ENCODE results near the gene EIPR1.

EIPR1 gene

DNA sequence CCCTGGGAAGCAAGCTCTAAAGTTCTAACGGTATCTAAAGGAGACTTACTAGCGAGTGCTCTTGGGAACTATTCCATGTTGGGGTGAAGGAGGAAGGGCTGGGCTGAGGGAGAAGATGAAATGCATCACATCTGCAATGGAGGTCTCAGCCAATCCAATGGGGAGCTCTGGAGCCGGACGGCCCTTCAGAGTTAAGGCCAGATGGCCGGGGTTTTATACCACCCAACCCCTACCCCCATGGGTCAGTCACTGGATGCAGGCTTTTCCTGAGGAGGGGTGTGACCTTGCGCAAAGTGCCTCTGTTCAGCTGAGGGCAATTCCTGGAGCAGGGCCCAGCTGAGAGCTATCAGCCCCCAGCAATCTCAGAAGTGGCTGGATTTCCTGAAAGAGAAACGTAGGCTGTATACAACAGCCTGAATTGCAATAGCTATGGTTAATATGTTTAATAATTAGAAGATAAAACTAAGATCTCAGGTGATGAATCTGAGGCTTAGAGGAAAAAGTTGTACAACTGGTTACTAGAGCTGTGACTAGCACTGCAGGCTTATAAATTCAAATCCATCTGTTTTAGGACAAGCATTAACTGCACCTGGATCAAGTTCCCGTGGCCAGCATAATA is 21.6 kb downstream of the EIPR1 start:
- no peak for DNase-seq

DNA sequence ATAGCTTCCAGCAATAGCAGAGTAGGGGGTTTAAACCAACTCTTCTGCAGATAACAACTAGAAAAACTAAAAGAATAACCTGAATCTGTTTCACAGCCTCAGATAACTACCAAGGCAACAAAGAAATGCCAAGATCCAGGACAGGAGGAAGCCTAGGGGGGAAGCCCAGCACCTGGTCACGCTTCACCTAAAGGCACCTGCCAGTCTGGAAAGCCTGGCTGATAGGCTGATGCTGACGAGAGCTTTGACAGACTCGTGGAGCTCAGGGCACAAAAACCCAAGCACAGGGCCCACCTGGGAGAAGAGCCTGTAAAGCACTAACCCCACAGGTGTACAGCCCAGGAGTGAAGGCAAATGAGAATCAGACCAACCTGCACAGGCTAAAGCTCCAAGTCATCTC is 22.6 kb downstream of the EIPR1 start:
- no peak for DNase-seq

DNA sequence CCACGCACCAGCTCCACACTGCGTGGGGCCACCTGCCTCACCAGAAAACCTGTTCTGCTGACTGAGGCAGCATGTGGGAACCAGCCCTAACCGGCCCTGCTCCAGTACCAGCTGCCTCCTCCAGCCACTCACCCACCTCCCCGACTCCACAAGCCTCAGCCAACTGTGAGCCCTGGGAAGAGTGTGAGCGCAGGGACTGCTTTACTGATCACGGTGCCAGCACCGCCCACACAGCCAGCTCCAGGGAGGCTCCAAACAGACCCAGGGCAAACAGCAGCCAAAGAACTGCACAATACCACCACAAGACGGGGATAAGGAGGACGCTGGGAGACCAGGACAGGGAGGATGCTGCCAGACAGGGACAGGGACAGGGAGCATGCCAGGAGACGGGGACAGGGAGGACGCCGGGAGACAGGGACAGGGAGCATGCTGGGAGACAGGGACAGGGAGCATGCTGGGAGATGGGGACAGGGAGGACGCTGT is 28.4 kb downstream of the EIPR1 start:
- no peak for DNase-seq

DNA sequence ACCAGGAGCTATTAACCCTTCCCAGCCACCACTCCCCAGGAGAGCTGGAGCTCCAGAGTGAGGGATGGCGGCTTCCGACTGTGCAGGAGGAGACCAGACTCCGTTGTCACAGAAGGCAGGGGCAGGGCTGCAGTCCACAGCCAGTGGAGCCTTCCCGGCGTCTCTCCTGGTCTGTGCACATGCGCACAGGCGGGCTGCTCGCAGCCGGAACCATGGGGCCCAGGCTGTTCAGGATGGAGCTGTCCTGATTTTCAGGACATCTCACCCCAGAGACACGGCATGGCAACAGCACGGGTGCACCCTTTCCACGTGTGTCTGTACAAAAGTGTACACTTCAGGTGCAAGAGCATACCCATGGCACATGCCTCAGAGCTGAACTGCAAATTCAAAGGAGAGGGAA is 28.9 kb downstream of the EIPR1 start:
- DNase-seq = no peak

DNA sequence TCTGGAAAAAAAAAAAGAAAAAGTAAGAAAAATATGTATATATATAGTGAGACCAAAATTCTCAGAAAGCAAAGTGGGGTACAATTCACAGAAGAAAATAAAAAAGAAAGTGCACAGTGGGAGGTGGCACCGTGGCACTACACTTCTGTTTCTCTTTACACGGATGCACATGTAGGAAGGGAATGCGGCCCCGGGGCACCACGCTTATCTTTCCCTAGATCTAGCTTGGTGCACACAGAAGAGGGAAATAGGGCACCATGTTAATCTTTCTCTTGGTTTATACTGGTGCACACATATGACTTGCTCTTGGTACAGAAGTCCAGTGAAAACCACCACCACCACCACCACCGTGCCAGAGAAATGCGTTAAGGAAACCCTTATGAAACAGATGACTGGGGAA is 32.0 kb downstream of the EIPR1 start:
- DNase-seq = no peak

DNA sequence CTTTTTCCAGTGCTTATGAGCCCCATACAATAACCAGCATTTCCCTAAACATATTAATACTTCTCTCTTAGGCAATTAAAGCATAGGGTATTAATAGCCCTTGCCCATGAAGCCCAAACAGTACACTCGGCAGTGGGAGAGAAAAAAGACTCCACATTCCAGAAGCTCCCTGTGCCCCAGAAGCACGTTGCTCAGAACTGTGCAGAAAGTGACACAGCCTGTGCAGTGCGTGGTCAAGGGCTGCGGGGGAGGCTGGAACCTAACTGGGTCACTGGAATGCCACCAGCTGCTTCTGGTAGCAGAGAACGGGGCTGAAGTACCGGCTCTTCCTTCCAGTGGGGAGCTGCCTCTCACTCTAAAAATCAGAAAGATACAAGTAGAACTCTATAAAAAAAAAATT is 32.7 kb downstream of the EIPR1 start:
- no peak for DNase-seq

DNA sequence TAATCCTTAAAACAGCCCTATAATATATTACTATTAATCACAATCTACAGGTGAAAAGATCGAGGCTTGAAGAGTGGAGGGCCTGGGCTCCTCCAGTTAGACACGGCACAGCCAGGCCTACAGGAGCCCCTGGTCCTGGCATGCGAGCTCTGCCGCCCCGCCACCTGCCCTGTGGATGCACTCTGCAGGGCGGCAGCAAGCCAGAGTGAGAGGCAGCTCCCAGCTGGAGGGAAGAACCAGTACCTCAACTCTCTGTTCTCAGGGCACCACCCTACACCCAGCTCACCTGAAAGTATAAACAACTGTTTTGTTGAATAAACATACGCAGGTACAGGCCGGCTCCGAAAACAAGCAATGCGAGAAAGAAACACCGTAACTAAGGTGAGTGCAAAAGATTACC is 34.6 kb downstream of the EIPR1 start:
- DNase-seq = no peak

DNA sequence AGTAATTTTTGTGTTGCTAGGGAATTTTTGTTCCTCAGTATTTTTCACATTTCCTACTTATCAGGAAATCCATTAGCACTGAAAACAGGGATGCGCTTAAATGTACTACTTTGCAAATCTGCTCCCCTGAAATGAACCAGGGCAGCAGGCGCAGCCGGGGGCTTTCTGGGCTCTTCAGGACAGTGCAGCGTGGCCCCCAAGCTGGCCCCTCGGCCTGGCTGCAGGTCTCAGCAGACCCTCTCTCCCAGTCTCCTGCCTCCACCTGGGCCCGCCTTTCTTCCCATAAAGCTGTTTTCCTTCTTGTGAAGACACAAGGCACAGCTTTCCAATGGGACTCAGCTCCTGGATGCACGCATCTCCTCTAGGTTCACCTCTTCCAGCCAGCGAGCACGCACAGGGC is 35.3 kb downstream of the EIPR1 start:
- no peak for DNase-seq

DNA sequence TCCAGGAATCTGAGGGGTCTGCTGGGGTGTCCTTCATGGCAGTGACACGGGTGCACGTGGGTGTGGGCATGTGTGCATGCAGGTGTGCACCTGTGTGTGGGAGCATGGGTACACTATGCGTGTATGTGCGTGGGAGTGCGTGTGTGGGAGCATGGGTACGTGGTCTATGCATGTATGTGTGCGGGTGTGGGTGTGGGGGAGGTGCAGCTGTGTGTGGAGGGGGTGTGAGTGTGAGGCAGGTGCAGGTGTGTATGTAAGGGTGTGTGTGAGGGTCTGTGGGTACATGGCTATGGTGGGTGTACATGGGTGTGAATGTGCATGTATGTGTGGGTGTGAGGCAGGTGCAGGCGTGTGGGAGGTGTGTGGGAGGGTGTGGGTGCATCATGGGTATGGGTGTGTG is 36.3 kb downstream of the EIPR1 start:
- DNase-seq = no peak

DNA sequence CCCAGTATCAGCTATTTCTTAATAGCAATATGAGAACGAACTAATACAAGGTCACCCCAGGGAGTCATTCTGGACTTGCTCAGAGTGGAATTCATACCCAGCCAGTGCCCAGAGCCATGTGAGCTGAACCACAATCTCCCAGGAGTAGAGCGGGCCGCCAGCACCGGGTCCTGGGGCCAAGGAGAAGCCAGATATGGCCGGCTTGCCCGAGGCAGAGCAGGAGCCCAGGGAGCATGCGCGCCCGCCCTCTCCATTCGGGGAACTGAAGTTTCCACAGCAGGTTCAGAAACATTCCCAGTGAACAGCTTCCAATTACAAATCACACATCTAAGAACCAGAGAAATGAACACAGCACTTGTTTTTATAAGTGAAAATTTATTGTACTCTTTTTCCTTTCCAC is 37.5 kb downstream of the EIPR1 start:
- DNase-seq = no peak

DNA sequence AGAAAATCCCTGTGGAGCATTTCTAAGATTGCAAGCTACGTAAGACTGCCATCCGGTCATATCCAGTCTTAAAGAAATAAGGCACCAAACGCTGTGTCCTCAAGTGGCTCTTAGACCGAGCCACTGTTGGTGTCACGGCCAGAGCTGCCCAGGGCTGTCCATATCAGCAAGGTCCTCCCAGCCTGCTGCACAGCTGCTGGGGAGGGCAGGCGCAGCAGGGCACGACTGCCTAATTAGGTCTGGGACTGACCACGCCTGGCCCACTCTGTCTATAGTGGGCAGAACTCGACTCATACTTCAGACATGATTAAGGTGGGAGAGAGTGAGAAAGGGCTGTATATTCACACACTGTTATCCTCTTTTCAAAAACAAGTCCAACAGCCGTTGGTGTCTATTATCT is 39.3 kb downstream of the EIPR1 start:
- DNase-seq = no peak

DNA sequence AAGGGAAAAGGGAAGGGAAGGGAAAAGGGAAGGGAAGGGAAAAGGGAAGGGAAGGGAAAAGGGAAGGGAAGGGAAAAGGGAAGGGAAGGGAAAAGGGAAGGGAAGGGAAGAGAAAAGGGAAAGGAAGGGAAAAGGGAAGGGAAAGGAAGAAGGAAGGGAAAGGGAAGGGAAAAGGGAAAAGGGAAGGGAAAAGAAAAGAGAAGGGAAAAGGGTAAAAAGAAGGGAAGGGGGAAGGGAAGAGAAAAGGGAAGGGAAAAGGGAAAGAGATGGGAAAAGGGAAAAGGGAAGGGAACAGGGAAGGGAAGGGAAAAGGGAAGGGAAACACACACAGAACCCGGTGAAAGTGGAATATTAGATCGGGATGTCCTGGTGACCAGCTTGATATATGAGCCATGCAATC is 40.8 kb downstream of the EIPR1 start:
- DNase-seq = no peak

DNA sequence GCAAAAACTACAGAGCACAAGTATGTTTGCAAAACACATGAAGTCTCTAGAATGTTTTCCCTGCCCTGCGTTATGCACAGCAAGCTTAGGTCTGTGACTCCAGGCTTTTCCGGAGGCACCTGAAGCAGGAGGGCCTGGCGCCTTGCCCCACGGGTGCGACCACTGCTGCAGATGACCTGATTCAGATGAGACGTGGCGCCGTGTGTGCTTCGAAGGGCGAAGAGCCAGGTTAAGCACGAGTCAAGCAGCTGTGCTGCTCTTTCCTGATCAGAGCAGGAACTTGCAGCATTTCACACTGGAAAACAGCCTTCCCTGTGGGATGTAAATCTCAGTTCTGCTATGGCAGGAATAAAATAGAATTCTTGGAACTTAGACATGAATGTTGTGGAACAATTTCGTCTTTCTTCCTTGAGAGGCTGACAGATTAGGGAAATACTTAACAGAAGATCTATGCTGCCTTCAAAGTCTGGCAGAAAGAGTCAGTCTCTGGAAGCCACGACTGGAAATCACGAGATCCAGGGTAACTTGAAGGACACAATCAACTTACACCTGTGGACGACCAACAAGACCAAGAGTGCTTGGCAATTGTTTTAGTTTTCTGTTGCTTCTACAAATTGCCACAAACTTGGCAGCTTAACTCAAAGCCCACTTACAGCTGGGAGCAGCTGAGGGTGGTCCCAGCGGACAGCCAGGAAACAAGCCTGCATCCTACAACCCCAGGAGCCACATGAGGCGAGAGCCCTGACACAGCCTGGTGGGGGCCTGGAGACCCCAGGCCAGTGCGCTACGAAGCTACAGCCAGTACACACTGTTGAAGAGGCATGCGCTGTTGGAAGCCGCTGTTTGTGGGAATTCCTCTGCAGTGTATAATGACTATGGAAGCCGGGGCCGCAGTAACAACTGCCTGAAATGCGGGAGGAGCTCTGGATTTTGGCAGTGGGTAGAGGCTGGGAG is 42.9 kb downstream of the EIPR1 start:
- no peak for DNase-seq

DNA sequence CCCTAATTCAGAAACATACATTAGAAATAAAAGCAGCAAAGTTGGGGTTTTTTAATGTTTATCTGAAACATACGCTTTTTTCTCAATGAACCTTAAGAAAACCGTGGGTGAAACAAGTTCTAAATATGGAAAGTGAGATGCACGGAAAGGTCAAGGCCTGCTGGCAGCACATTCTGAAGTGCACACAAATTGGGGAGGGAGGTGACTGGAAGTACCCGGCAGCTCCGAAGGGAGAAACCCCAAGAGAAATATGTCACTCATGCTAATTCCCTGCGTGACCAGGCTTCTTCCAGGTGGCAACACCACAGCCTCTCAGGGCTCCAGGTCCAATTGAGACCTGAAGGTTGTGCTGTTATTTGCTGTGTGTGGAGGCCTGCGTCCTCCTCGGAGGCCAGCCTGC is 45.5 kb downstream of the EIPR1 start:
- DNase-seq = no peak

DNA sequence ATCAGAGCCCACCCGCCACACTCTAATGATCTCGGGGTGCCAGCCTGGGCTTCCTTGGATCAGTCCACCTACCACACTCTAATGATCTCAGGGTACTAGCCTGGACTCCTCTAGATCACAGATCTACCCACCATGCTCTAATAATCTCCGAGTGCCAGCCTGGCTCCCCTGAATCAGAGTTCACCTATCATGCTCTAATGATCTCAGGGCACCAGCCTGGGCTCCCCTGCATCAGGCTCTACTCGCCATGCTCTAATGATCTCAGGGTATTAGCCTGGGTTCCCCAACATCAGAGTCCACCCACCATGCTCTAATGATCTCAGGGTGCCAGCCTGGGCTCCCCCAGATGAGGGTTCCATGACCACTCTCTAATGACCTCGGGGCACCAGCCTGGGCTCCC is 48.1 kb downstream of the EIPR1 start:
- no peak for DNase-seq

DNA sequence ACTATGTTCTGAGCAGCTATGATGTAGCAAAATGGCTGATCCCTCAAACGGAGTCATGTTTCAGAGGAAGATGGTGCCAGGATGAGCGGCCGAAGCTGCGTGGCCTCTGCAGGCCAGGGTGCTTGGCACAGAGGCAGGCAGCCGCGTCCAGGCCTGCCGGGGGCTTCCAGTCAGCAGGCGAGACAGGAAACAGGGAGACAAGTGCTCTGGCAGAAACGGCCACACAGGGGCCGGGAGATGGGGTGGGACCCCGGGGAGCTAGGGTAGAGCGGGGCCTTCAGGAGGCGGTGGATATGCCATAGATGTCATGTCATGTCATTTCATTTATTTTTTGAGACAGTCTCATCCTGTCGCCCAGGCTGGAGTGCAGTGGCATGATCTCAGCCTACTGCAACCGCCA is 50.7 kb downstream of the EIPR1 start:
- DNase-seq = no peak

DNA sequence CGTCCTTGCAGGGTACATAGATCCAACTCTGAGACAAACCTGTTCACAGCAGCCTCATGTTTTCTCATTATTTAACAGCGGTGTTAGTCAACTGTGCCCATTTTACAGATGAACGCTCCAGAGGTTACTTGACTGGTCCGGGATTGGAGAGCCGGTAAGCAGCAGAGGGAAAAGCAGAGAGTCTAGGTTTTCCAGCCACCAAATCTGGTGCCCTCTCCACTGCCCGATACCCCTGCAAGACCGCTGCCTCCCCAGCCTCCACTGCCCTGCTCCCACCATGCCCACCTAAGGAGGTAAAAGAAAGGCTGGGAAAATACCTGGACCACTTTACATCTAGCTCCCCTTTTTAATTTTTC is 51.5 kb downstream of the EIPR1 start:
- no peak for DNase-seq

DNA sequence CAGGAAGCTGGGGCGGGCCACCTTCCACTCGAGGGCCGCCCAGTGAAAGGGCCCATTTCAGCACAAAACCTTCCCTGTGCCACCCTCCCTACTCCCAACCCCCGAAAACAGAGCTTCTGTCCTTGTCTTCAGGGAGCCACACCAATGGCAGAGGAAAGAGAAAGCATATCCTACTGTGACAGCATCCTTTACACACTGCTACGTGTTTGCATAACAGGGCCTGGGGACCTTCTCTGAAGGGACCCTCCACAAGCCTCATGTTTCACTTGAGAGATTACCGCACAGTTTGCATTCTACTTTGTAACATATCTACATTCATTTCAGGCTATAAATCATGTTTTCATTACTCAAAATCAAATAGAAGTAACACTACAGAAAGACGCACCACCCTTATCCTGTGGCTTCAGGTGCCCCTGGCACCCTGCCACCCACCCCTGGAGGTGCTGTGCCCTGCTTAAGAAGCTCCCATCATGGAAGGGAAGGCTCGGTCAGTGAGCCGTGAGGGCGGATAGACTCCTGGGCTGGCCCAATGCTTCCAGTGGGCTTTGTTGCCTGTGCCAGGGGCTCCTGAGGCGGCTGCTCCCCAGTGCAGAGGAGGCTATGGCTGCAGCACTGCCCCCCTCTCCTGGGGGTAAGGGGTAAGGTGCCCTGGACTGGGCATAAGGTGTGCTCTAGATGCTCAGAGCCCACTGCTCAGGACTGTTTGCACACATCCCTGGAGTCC is 52.0 kb downstream of the EIPR1 start:
- DNase-seq = no peak

DNA sequence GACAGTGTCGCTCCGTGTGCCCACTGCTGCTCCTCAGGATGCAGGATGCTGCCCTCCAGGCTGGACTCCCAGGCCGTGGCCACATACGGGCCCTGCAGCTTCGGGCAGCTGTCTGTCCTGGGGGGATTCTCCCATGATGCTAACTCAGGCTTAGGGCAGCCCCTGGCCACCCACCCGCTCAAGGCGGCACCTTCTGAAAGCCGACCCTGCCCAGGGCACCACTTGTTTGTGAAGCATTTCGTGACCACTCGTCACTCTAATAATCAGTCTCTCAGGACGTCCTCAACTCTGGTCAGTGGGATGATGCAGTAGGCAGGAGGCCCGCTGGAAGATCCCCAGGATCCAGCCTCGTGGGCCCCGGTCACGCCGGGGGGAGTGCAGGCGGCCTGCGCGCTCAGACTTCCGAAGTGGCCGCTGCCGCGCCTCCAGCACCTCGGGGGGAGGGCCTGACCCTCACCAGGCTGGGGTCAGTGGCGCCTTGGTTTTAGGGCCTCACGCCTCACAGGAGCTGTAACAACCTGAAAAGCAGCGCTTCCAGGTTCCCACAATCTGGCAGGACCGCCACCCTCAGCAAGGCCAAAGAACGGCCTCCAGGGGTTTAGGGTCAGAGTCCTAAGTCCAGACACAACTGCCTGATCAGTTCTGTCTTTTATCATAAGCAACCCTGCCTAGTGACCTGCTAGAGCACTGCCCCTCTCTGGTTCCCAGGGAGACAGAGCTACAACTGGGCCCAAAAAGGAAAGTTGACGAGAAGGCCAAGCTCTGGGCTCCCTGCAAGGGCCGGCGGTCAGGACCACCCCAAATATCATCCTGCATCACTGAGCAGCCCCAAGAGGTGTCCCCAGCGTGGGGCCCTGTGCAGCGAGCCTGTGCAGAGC is 53.0 kb downstream of the EIPR1 start:
- DNase-seq = no peak

DNA sequence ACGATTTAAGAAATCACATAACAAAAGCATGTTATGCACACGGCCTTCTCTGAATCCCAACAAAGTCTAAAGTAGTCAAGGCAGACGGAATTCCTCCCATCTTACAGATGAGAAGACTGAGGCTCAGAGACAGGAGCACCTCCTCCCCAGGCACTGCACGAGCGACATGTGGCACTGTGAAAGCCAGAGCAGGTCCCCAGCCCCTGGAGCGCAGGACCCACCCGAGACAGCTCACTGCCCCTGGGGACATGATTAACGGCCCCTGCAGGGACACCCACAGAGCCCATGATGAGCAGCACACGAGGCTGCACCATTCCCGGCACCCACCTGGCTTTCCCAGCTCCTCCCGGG is 53.6 kb downstream of the EIPR1 start:
- no peak for DNase-seq

DNA sequence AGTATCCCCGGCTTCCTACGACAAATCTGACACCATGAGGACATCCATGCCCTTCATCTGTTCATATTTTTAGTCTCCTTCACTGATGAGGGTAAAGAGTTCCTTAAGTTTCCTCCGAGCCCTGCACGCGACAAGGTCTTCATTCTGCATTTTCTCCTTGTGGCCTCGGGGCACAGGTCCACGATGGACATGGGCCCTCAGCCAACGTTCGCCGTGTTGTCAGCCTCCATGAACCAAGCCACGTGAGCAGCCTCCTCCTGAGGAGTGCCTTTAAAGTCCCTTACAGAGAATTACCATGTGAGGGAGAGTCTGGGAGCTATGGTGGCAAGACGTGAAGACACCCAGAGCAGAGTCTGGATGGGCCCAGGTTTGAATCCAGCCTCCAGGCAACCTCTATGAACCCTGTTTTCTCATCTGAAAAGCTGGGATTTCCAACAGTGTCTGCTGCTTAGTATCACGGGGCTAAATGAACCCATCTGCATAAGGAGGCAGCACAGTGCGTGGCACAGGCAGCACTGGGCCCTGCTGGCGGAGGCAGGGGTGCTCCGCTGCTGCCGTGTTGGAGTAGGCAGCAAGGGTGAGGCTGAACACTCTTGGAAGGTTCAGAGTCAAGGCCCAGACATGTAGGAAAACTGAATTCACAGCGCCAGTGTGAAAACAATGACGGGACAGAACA is 54.1 kb downstream of the EIPR1 start:
- DNase-seq = no peak

DNA sequence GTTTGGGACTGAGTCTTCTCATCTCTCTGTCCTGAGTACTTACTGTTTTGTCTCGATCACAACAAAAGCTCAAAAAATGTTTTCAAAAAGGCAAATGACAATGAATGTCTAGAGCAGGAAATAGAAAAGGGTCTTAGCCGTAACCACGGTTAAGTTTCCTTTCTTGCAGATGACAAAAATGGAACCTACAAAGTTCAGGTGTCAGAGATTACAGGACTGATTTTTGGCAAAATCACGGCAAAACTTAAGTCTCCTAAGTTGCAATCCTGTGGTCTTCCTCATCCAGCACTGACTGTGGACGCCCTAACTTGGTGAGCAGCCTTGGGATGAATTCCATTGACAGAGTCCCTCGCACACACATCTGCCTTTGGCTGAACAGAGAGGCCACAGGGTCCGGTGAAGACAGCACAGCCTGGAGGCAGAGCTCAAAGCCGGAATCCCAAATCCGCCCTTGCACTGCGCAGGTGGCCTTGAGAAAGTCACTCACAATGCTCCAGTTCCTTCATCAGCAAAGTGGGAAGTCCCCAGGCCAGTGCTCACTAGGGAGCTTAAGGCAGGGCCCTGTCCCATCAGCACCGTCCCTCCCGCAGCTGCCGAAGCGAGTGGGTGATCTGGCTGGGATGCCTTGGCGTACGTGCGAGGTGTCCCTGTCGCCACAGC is 55.2 kb downstream of the EIPR1 start:
- no peak for DNase-seq

Data from CD4-positive, alpha-beta T cell treated with Interleukin-10 for 1 hour (primary cell).